GDM1 (cell line): ENCODE data around the gene FCGR3A.

Source experiments
- DNase-seq: peaks from one replicate; lab custom pipeline; 2025; lab: John Stamatoyannopoulos, UW

FCGR3A gene

DNA sequence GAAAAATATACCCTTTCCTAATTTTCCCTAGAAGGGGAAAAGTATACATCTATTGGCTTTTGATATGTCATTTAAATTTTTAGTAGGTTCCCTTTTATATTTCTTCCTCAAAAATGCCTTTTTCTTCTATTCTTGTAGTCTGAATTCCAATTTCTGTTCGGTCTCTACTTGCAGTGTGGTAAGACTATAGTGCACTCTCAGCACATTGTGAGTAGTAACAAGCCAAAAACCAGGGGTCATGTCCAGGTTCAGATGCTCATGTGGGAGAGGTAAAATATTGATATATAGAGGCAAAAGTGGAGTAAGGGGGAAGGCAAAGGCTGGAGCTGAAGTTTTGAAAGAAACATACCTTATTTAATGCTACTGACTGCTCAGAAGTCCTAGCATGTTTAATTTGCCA is 48.4 kb downstream of the FCGR3A start:
- no peak for DNase-seq

DNA sequence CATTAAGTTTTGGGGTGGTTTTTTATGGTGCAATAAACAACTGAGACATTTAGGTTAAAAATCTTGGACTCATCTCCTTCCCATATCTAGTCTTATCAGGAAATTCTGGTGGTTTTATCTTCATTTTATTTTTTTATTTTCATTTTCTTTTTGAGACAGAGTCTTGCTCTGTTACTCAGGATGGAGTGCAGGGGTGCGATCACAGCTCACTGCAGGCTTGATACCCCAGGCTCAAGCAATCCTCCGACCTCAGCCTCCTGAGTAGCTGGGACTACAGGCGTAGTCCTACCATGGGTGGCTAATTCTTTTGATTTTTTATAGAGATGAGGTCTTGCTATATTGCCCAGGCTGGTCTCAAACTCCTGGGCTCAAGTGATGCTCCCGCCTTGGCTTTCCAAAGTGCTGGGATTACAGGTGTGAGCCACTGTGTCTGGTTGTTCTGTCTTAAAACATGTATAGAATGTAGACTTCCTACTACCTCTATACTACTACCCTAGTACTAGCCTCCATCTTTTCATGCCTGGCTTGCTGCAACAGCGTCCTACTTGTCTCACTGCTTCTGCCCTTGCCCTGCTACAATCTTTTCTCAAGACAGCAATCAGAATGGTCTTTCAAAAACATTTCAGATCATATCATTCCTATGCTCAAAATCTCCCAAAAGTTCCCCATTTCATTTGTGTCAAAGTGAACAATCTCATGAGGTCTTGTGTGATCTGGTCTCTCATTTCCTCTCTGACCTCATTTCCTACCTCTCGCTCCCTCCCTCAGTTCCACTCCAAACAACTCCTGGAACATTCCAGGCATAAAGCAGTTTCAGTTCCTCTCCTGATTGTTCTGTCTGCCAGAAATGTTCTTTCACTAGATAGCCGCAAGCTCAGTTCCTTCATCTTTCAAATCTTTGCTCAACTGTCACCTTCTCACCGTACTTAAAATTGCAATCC is 50.2 kb downstream of the FCGR3A start:
- no peak for DNase-seq

DNA sequence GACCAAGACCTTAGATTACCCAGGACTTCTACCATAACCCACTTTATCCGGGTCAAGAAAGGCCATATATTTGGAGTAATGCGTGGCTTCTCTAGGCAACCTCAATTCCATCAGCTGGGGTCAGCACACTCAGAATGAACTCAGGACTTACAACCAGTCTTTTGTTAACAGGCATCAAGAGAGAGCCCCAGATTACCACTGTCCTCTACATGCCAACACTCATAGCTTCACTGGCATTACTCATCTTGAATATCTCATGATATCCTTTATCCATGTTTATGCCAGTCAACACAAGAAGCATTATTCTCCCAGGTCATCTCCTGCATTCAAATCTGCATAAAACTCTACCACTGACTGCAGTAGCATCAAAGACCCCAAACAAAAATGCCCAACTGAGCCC is 51.0 kb downstream of the FCGR3A start:
- no peak for DNase-seq

DNA sequence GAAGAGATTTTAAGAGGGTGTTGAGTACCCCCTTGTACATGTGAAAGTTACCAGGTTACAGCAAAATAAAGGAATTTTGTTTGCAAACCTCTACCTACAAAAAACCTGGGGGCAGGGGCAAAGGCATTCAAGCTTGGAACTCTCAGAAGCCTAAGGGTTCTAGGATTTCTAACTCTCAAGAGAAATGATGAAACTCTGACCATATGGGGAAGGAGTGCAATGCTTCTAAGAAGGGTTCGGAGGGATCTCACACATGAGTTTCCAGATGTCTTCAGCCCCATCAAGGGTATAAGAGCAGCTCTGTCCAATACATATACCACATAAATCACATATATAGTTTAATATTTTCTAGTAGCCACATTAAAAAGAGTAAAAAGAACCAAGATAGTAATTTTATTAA is 51.7 kb downstream of the FCGR3A start:
- DNase-seq: no peak

DNA sequence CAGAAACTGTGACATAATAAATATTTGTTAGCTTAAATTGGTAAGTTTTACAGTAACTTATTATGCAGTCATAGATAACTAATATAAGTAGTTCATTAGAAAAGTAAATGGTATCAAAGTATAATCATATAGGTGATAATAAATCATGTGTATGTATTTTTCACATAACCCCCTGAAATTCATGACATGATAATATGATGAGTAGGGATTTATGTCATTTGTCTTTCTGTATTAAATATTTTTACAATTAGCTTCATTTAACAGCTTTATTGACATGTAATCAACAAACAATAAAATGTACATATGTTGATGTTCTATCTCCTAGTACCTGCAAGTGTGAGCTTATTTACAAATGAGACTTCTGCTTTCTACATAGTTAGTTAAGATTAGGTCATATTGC is 54.1 kb downstream of the FCGR3A start:
- no peak for DNase-seq

DNA sequence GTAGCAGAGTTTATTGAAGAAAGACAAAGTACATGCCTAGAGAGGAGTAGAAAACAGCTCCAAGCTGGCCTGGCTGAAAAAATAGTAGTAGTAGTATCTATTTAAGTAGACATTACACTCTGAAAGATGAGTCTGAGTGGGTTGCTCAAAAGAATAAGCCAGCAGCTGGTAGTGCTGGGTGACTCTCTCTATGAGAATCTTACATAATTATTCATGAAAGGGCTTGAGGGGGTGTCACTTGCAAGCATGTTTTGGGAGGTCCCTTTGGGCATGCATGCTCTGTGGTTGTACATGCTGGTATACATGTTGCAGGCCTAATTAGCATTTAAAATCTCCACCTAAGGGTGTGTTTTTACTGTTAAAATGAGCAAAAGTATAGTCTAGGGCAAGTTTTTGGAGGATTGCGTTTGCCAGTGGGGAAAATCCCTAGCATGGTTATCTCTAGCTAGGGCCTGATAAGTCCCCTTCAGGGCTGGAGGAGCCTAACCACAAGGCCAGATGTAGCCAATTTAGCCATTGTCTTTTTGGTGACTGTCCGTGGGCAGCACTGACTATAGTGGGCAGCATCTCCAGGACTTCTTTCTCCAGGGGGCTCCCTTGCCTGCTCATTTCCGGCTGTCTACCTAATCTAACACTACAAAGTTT is 55.4 kb downstream of the FCGR3A start:
- no peak for DNase-seq

DNA sequence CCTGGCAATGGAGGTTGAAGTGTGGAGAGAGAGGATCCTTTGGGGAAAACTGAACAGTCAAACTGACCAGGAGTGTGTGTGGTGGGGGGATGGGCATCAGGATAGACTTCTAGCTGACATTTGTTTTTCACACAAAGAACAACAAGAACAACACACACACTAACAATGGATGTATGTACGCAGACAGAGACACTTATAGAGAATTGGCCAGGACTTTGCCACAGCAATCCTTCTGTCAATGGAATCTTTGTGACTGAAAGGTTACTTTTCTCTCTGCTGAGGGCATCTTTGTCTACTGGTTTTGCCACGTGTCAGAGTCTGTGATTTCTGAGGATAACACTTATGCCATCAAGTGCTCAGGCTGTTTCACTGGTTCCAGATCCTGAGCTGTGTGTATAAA is 56.8 kb downstream of the FCGR3A start:
- no peak for DNase-seq
